DMS153 (cell line): ENCODE data around the gene PLRG1.

Experiments used
- DNase-seq: peaks from one replicate; lab custom pipeline; 2025; lab: John Stamatoyannopoulos, UW

The PLRG1 gene

DNA sequence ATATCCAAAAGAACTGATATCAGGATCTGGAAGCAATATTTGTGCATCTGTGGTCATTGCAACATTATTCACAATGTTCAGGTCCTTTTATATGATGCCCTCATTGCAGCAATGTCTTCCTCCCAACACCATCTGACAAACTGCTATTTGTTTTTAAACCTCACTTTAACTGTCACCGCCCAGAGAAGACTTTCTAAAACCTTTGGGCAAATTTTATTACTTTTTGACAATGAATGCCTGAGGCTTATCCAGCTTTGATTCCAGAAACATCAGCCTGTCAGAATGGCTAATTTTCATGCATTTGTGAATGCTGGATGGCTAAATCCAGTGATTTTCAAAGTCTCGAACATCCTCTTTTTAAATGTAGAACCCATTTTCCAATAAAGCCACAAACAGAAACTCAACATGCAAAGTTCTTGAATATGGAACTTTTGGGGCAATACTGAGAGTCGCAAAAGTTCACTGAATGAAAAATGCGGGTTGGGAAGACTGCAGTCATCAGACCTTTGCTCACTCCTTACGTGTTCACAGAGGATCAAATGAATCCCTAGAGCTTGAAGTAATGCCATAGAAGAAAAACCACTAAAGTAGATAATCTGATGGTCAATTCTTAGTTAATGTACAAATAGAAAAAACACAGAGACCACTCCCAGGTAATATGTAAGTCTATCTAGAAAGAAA is 23.1 kb upstream of the PLRG1 start:
- no peak for DNase-seq

DNA sequence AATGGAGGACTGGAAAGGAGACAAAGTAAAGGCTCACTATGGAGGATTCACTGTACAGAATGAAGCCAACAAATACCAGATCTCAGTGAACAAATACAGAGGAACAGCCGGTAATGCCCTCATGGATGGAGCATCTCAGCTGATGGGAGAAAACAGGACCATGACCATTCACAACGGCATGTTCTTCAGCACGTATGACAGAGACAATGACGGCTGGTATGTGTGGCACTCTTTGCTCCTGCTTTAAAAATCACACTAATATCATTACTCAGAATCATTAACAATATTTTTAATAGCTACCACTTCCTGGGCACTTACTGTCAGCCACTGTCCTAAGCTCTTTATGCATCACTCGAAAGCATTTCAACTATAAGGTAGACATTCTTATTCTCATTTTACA is 19.4 kb upstream of the PLRG1 start:
- DNase-seq: no peak

DNA sequence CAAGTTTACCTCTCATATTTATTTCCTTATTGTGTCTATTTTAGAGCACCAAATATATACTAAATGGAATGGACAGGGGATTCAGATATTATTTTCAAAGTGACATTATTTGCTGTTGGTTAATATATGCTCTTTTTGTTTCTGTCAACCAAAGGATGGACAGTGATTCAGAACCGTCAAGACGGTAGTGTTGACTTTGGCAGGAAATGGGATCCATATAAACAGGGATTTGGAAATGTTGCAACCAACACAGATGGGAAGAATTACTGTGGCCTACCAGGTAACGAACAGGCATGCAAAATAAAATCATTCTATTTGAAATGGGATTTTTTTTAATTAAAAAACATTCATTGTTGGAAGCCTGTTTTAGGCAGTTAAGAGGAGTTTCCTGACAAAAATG is 18.8 kb upstream of the PLRG1 start:
- no peak for DNase-seq

DNA sequence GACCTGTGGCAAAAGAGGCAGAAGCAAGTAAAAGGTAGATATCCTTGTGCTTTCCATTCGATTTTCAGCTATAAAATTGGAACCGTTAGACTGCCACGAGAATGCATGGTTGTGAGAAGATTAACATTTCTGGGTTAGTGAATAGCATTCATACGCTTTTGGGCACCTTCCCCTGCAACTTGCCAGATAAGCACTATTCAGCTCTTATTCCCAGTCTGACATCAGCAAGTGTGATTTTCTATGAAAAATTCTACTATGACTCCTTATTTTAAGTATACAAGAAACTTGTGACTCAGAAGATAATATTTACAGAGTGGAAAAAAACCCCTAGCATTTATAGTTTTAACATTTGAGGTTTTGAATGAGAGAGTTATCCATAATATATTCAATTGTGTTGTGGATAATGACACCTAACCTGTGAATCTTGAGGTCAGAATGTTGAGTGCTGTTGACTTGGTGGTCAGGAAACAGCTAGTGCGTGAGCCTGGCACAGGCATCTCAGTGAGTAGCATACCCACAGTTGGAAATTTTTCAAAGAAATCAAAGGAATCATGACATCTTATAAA is 16.5 kb upstream of the PLRG1 start:
- DNase-seq: no peak

DNA sequence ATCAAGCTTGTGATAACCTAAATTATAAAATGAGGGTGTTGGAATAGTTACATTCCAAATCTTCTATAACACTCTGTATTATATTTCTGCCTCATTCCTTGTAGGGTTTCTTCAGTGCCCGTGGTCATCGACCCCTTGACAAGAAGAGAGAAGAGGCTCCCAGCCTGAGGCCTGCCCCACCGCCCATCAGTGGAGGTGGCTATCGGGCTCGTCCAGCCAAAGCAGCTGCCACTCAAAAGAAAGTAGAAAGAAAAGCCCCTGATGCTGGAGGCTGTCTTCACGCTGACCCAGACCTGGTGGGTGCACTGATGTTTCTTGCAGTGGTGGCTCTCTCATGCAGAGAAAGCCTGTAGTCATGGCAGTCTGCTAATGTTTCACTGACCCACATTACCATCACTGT is 15.5 kb upstream of the PLRG1 start:
- no peak for DNase-seq

DNA sequence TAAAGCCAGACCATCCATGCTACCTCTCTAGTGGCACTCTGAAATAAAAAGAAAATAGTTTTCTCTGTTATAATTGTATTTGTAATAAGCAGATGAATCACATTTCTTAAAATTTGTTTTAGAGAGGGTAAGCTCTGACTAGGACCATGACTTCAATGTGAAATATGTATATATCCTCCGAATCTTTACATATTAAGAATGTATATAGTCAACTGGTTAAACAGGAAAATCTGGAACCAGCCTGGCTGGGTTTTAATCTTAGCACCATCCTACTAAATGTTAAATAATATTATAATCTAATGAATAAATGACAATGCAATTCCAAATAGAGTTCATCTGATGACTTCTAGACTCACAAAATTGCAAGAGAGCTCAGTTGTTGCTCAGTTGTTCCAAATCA is 14.1 kb upstream of the PLRG1 start:
- no peak for DNase-seq

DNA sequence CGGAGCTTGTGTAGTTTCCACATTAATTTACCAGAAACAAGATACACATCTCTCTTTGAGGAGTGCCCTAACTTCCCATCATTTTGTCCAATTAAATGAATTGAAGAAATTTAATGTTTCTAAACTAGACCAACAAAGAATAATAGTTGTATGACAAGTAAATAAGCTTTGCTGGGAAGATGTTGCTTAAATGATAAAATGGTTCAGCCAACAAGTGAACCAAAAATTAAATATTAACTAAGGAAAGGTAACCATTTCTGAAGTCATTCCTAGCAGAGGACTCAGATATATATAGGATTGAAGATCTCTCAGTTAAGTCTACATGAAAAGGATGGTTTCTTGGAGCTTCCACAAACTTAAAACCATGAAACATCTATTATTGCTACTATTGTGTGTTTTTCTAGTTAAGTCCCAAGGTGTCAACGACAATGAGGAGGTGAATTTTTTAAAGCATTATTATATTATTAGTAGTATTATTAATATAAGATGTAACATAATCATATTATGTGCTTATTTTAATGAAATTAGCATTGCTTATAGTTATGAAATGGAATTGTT is 12.6 kb upstream of the PLRG1 start, which contains the start of gene FGB:
Gene FGB (plus strand): TSS at position 315 of the 558 bp plus-strand sequence. CDS start 8 bp downstream, at position 323.
- DNase-seq: no peak

DNA sequence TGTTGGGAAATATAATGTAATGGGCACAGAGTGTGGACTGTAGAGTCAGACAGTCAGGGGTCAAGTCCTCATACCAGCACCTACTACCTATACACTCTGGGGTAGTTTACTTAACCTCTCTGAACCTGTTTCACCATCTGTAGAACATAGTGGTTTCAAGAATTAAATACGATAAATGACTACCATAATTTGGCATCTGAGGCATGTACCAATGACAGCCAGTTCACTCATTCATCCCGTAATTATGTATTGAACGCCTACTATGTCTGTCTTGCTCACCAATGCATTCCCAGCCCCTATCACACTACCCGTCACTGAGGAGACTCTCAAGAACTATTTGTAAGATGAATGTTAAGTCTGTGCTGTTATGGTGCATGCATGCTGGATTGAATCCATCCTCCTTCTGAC is 10.6 kb upstream of the PLRG1 start:
- DNase-seq: no peak

DNA sequence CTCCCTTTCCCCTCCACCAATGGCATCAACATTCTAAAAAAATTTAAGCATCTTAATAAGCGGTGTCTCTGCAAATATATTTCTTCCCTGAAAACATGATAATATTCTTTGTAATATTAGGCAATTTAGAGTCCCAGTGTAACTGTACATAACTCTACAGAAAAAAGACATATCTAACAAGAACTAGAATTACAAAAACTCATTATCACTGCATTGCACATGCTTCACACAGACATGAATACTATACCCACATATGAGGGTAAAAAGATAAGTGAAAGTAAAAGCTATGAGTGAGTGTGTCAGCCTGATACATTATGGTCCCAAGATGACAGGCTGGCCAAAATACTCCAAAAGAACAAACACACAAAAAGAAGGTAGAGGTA is 10.2 kb upstream of the PLRG1 start:
- DNase-seq: no peak

DNA sequence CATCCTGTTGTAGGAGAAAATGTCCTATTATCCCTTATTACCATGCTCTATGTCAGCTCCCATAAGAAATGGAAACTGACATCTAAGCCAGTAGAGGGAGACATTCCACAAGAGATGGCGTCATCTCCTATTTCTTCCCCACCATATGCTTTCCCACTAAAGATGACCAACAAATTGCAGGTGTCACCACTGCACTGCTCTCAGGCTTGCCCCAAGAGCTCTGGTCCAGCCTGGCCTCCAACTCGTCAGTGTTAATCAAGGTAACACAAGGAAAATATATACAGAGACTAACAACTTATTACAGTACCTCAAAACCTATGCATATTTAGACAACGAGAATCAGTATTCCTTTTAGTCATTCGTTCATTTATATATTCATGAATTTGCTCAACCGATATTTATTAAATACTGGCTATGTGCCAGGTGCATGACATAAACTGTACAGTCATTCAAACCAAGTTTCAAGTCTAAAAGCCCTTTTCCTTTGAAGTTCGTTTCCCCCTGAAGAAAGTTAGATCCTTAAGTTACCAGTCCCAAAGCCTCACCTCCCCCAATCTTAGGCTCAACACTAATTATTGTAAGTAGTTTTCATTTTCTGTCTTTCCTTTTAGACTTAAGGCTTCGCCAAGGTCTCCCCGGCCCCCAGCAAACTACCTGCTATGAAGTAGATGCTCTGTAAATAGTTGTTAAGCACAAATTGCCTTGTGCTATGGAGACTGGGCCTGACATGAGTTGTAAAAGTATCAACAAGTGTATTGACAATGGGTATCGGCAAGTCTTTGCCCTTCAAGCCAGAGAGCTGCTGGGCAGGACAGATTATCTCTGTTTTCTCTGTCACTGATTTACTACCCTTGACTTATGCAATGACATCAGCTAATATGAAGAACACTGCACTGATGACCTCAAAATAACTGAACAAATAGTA is 9.6 kb upstream of the PLRG1 start:
- DNase-seq: no peak

DNA sequence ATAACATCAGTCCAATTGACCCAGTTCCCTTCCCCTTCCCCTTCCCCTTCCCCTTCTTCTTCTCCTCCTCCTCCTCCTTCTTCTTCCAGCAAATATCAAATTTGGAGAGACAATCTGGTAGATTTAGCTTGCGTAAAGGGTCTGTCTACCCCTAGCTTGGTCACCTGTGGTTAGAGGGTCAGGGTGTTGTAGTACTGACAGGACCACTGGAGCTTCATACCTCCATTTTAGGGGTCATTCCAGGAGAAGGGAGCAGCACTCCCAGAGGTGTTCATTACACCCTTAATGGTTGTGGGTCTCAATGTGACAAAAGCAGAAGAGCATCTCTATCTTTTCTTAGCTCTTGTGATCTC is 8.9 kb upstream of the PLRG1 start:
- DNase-seq: no peak

DNA sequence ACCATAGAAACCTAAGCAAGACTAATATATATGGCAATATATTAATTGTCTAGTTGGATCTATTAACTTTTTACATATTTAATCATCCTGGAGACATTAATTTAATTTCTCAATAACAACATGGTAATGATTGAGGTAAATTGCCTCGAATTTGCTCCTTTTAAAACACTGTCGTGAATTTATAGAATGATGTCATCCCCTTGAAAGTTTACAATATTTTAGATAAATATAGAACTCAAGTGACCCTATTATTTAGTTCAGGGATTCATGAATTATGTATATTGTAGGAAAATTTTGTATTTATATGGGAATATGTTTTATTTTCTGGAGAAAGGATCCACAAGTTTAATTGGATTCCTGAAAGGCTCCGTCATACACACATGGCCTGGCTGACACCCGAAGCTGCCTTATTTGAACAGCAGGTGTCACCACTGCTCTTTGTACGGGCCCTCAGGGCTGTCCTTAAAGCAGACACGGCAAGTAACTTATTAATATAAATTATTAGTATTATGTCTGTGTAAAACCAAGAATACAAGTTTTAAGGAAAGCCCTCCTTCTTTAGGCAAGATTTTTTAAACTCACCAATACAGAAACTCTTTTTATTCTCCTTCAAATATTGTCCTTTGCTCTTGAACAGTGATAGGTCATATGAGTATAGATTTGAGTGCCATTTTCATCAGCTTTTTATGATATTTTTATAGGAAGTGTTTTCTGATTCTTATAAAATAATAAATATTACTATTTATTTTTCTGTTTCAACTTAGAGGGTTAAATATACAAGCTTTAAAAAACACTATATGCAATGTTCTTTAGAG is 1.9 kb upstream of the PLRG1 start:
- DNase-seq: peak; percentile 33

DNA sequence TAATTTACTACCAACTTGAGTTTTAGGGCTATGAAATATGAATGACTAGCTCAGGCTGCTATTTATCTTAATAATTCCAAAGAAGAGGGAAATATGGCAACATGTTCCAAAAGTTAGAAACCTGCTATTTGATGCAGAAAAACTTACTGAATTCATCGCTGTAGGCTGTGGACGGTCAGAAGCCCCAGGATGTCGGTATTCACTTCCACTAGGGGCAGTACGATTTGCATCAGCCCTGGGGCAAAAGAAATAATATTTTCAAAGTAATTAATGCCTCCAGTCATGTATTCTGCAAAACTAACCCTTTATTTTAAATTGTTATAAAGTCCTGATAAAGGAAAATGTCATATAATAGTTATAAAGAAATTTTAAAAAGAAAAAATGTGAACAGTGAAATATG is 4.5 kb downstream of the PLRG1 start:
- no peak for DNase-seq

DNA sequence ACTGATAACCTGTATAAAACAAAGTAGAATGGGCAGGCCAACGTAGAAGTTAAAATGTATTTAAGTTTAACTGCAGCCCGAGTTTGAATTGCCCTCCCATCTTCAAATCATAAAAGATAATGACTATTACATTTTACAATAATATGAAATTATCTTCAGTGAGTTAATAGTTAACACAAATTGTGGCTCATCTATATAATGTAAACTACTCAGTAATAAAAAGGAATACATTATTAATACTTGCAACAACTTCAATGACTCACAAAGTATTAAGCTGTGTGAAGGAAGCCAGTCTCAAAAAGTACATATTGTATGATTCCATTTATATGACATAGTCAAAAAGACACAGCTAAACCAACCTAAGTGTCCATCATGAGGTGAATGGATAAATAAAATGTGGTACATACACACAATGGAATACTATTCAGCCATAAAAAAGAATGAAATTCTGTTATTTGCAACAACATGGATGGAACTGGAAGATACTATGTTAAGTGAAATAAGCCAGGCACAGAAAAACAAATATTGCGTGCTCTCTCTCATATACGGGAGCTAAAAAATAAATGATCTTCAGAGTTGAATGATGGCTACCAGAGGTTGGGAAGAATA is 7.8 kb downstream of the PLRG1 start:
- DNase-seq: no peak

DNA sequence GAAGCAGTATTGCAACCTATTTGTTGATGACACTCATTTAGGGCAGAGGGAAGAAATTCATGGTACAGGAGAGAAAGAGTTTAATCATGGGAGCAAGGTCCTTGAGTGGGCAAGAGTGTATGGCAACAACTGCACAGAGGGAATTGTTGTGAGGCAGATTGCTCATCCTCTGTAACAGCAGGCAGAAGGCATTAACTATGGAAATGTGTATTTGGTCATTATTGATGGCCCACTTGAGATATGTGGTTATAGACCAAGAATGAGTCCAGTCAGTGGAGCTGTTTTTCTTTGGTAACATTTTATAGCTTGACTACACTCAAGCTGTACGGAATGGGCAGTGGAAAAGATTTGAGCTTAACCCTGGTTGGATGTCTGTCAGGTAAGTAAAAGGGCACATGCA is 15.9 kb downstream of the PLRG1 start:
- DNase-seq: no peak

DNA sequence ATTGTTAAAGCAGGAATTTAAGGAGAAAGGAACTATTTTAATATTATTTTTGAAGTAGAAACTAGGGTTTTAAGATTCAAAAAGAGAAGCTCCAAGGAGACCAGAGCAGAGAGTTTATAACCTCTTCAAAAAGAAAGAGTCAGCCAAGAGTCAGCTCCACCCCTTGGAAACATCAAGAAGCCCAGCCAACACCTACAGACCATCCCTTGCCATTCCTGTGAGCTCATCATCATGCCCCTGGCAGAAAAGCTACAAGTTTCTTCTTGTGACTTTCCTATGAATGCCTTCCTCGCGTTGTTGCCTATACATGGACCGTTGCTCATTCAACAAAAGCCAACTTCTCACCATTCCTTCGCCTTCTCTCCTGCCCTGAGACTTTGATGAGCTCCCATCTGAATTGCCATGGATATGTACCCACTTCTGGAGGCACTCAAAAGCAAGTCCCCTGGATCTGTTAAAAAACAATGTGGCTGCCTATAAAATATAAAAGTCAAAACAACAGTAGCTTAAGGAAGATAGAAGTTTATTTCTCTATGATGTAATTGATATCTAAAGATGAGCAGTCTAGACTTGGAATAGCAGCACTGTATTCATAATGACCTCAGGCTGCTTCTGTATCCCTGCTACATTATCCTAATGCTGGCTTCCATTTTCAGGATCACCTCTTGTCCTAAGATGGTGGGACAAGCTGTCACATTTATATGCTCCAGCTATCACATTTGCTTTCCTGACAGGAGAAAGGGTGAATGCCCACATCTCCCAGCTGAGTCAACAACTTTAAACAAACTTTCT is 20.3 kb downstream of the PLRG1 start:
- DNase-seq: no peak

DNA sequence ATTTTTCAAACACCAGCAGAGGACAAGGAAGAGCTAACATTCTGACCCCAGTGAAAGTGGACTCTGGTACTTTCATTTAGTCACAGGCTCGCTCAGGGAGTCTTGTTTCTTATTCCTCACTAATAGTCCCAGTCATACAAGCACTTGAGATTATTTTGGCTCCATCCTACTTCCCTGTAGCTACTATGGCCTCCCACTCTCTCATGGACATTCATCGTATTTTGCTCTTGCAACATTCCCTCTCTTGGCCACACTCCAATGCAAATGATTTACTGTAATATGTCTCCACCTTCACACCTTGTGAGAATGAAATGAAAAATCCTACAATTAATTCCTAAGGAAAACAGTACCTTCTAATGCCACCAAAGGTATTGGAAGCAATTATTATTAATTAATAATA is 21.3 kb downstream of the PLRG1 start:
- DNase-seq: no peak

DNA sequence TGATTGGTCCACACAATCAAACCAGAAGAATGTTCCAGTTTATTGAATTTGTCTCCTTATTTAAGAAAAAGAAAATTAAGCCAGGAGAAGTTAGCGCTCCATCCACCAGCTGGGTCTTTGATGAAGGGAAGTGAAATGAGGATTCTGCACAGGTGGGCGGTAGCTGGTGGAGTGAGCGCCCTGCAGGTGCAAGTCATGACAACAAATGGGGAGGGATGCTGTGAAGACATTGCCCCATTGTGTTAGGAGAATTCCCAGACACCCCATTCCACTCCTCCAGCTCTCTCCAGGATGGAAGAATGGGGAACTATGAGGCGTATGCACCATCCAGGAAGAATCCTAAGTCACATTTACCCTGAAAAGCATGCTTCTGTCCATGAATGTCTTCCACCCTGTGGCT is 22.9 kb downstream of the PLRG1 start:
- no peak for DNase-seq

DNA sequence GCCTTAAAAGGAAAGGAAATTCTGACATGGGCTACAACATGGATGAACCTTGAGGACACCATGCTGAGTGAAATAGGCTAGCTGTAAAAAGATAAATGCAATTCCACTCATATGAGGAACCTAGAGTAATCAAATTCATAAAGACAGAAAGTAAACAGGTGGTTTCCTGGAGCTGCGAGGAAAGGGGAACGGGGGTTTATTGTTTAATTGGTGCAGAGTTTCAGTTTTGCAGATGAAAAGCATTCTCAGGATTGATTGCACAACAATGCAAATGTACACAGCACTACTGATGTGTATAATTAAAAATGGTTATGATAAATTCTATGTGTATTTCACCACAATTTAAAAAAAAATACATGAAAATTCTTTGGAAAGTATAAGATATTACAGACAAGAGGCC is 24.0 kb downstream of the PLRG1 start:
- no peak for DNase-seq

DNA sequence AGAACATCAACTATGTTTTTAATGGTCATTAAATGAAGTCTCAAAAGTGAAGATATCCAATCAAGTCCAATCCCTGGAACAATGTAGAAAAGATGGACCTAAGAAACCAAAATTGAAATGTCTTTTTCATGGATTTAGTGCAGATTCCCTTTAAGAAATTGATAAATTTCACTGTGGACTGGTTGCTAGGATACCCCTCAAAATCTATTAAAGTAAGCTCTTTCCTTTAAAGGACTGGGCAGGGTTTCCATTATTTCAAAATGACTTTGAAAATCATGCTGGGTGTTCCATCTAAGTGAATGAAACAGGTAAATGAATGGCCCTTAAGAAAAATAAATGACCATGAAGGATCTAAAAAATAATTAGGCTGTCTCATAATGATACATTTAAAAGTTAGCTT is 28.6 kb downstream of the PLRG1 start:
- DNase-seq: no peak

DNA sequence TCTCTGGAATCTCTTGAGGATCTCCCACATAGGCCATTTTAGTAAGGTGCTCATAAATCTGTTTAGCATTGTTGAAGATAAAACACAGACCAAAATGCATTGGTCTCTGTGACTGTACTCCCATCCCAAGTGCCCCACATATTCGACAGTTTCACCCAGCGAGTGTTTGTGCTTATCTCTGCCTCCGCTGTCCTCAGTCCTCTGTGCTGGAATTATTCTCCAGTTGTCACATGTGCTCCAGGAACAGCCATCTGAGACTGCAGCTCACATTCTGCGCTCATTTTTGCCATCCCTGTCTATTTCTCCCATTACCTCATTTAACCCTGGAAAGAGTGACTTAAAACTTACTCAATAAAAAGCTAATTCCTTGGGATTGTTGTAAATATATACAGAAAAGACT is 31.0 kb downstream of the PLRG1 start:
- DNase-seq: no peak
